ENCODE measurements around the gene DNAI7. TPM values are rescaled to one million over a fixed set of nuclear protein-coding genes. Genes with fewer than 3 reads are reported as not detected.

DNAI7 gene
- total and polyA plus RNA-seq, 2 donors = 0.42 to 1.1 TPM

GRCh38 chr12:25187781-25188180 lies 7.2 kb downstream of the DNAI7 start:
- H3K4me3 ChIP-seq (ENCODE audit: low read length in 2 of 2) = no peak overlapping the region
- no peaks in the 10 kb centered on the region for H3K27me3 ChIP-seq (ENCODE audit: control insufficient read depth in 2 of 2, insufficient read depth in 1 of 2, low read length in 1 of 2)
- no peak for DNase-seq (ENCODE audit: low read depth in 6 of 9, low spot score in 9 of 9)
- H3K4me1 ChIP-seq (ENCODE audit: control insufficient read depth in 2 of 2, insufficient read depth in 2 of 2, low read length in 2 of 2) = peaks cover 0 to 3% of the 10 kb centered on the region in 2 donors
- H3K36me3 ChIP-seq (ENCODE audit: control insufficient read depth in 2 of 2, insufficient read depth in 2 of 2, low read length in 1 of 2) = no peaks in the 10 kb centered on the region
- 98% methylated on average over 2 of the region's 2 CpGs for WGBS
- no peaks in the 10 kb centered on the region for H3K9me3 ChIP-seq (ENCODE audit: control insufficient read depth in 2 of 2, insufficient read depth in 1 of 2, low read length in 1 of 2)
- no peak overlapping the region for H3K27ac ChIP-seq (ENCODE audit: low read depth in 1 of 2, low read length in 1 of 2)

DNA sequence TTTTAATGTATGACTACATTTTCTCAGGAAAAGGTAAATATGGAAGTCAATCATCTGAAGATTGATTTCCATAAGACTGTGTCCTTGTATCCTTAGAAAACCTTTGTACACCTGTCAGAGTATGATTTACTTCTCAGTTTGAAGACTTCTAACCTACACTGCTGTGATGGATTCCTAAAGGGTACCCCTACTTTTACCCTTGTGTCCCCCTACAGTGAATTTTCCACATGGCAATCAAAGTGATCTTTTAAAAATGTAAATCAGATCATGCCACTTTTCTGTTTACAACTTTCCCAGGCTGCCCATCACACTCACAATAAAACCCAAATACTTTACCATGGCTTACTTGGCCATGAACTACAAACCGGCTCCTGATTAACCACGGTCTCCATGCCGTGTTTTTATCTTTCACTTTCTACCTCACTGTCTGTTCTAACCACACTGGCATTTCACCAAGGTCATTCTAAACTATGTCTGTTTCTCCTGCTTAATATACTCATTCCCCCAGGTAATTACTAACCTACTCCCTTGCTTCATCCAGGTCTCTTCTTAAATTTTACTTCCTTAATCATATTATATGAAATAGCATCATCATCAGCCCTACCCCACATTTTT lies 8.1 kb downstream of the DNAI7 start:
- Histone ChIP-seq H3K4me3 (ENCODE audit: low read length in 2 of 2) (no peak overlapping the region), H3K27me3 (ENCODE audit: control insufficient read depth in 2 of 2, insufficient read depth in 1 of 2, low read length in 1 of 2) (no peaks in the 10 kb centered on the region), H3K4me1 (ENCODE audit: control insufficient read depth in 2 of 2, insufficient read depth in 2 of 2, low read length in 2 of 2) (peaks cover 0 to 3% of the 10 kb centered on the region in 2 donors), H3K9me3 (ENCODE audit: control insufficient read depth in 2 of 2, insufficient read depth in 1 of 2, low read length in 1 of 2) (no peaks in the 10 kb centered on the region), H3K36me3 (ENCODE audit: control insufficient read depth in 2 of 2, insufficient read depth in 2 of 2, low read length in 1 of 2) (no peaks in the 10 kb centered on the region), H3K27ac (ENCODE audit: low read depth in 1 of 2, low read length in 1 of 2) (no peak overlapping the region)
- DNase-seq (ENCODE audit: low read depth in 6 of 9, low spot score in 9 of 9) = peak in 1 of 9 donors; percentile 28
- WGBS = 26% methylated on average over 3 of the region's 3 CpGs

- peaks cover 0 to 3% of the 10 kb centered on the region in 2 donors for H3K4me1 ChIP-seq (ENCODE audit: control insufficient read depth in 2 of 2, insufficient read depth in 2 of 2, low read length in 2 of 2)
- WGBS = 94% methylated on average over 4 of the region's 4 CpGs
- no peaks in the 10 kb centered on the region for H3K9me3 ChIP-seq (ENCODE audit: control insufficient read depth in 2 of 2, insufficient read depth in 1 of 2, low read length in 1 of 2)
- H3K27ac ChIP-seq (ENCODE audit: low read depth in 1 of 2, low read length in 1 of 2) = no peak overlapping the region
- no peak overlapping the region for H3K4me3 ChIP-seq (ENCODE audit: low read length in 2 of 2)
- peak in 1 of 9 donors; percentile 37 for DNase-seq (ENCODE audit: low read depth in 6 of 9, low spot score in 9 of 9)
- H3K27me3 ChIP-seq (ENCODE audit: control insufficient read depth in 2 of 2, insufficient read depth in 1 of 2, low read length in 1 of 2) = no peaks in the 10 kb centered on the region
- H3K36me3 ChIP-seq (ENCODE audit: control insufficient read depth in 2 of 2, insufficient read depth in 2 of 2, low read length in 1 of 2) = no peaks in the 10 kb centered on the region
These were observed 8.7 kb downstream of the DNAI7 start for GRCh38 chr12:25186038-25186787.

DNA sequence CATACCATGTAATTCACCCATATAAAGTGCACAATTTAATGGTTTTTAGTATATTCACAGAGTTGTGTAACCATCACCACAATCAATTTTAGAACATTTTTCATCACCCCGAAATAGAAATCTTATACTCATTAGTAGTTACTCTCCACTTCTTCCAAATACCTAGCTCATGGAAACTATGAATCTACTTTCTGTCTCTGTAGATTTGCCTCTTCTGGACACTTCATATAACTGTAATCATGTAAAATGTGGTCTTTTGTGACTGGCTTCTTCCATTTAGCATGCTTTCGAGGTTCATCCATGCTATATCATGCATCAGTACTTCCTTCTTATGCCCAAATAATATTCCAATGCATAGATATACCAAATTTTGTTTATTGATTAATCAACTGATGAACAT lies 10.8 kb downstream of the DNAI7 start:
- no peaks in the 10 kb centered on the region for H3K9me3 ChIP-seq (ENCODE audit: control insufficient read depth in 2 of 2, insufficient read depth in 1 of 2, low read length in 1 of 2)
- H3K27me3 ChIP-seq (ENCODE audit: control insufficient read depth in 2 of 2, insufficient read depth in 1 of 2, low read length in 1 of 2) = no peaks in the 10 kb centered on the region
- H3K4me3 ChIP-seq (ENCODE audit: low read length in 2 of 2) = no peak overlapping the region
- no peak overlapping the region for H3K27ac ChIP-seq (ENCODE audit: low read depth in 1 of 2, low read length in 1 of 2)
- no peaks in the 10 kb centered on the region for H3K36me3 ChIP-seq (ENCODE audit: control insufficient read depth in 2 of 2, insufficient read depth in 2 of 2, low read length in 1 of 2)
- DNase-seq (ENCODE audit: low read depth in 6 of 9, low spot score in 9 of 9) = no peak
- peaks cover 0 to 3% of the 10 kb centered on the region in 2 donors for H3K4me1 ChIP-seq (ENCODE audit: control insufficient read depth in 2 of 2, insufficient read depth in 2 of 2, low read length in 2 of 2)
- WGBS = 72% methylated on average over 2 of the region's 2 CpGs

- DNase-seq (ENCODE audit: low read depth in 6 of 9, low spot score in 9 of 9) = no peak
- no peaks in the 10 kb centered on the region for H3K9me3 ChIP-seq (ENCODE audit: control insufficient read depth in 2 of 2, insufficient read depth in 1 of 2, low read length in 1 of 2)
- peaks cover 0 to 3% of the 10 kb centered on the region in 2 donors for H3K4me1 ChIP-seq (ENCODE audit: control insufficient read depth in 2 of 2, insufficient read depth in 2 of 2, low read length in 2 of 2)
- no peak overlapping the region for H3K27ac ChIP-seq (ENCODE audit: low read depth in 1 of 2, low read length in 1 of 2)
- no peaks in the 10 kb centered on the region for H3K36me3 ChIP-seq (ENCODE audit: control insufficient read depth in 2 of 2, insufficient read depth in 2 of 2, low read length in 1 of 2)
- H3K27me3 ChIP-seq (ENCODE audit: control insufficient read depth in 2 of 2, insufficient read depth in 1 of 2, low read length in 1 of 2) = no peaks in the 10 kb centered on the region
- no peak overlapping the region for H3K4me3 ChIP-seq (ENCODE audit: low read length in 2 of 2)
- 90% methylated on average over 3 of the region's 3 CpGs for WGBS
These were observed 12.2 kb downstream of the DNAI7 start for GRCh38 chr12:25182765-25183164.

DNA sequence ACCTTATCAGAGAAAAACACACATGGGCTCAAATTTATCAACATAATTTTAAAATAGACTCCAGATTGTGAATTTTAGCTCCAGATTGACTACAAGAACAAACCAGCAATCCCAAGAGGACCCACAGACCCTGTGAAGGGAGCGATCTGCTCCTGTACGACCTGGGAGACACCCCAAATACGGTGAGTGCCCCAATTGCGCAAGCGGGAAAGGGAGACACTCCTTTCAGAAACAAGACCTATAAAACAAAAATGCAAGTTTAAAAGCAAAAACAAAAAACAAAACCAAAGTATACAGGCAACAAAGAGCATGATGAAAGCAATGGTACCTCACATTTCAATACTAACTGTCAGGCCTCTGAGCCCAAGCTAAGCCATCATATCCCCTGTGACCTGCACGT lies 32.1 kb downstream of the DNAI7 start:
- DNase-seq (ENCODE audit: low read depth in 6 of 9, low spot score in 9 of 9) = no peak
- Histone ChIP-seq H3K27ac (ENCODE audit: low read depth in 1 of 2, low read length in 1 of 2) (no peak overlapping the region), H3K4me3 (ENCODE audit: low read length in 2 of 2) (no peak overlapping the region), H3K4me1 (ENCODE audit: control insufficient read depth in 2 of 2, insufficient read depth in 2 of 2, low read length in 2 of 2) (no peaks in the 10 kb centered on the region), H3K27me3 (ENCODE audit: control insufficient read depth in 2 of 2, insufficient read depth in 1 of 2, low read length in 1 of 2) (no peaks in the 10 kb centered on the region), H3K36me3 (ENCODE audit: control insufficient read depth in 2 of 2, insufficient read depth in 2 of 2, low read length in 1 of 2) (no peaks in the 10 kb centered on the region), H3K9me3 (ENCODE audit: control insufficient read depth in 2 of 2, insufficient read depth in 1 of 2, low read length in 1 of 2) (no peaks in the 10 kb centered on the region)
- 98% methylated on average over 6 of the region's 6 CpGs for WGBS

DNA sequence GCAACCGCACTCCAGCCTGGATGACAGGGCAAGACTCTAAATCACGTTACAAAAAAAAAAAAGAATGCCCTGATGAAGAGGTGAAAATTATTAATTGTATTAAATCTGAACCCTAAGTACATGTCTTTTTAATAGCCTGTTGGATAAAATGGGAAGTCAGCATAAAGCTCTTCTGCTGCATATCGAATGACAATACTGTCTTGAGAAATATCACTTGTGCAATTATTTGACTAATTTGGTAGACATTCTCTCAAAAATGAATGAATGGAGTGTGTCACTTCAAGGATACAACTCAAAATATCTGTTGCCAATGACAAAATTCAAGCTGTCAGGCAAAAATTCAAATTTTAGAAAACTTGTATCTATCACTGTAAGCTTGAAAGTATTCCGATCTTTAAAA lies 38.9 kb downstream of the DNAI7 start:
- H3K36me3 ChIP-seq (ENCODE audit: control insufficient read depth in 2 of 2, insufficient read depth in 2 of 2, low read length in 1 of 2) = no peaks in the 10 kb centered on the region
- no peak for DNase-seq (ENCODE audit: low read depth in 6 of 9, low spot score in 9 of 9)
- no peaks in the 10 kb centered on the region for H3K4me1 ChIP-seq (ENCODE audit: control insufficient read depth in 2 of 2, insufficient read depth in 2 of 2, low read length in 2 of 2)
- H3K27ac ChIP-seq (ENCODE audit: low read depth in 1 of 2, low read length in 1 of 2) = no peak overlapping the region
- no peak overlapping the region for H3K4me3 ChIP-seq (ENCODE audit: low read length in 2 of 2)
- H3K27me3 ChIP-seq (ENCODE audit: control insufficient read depth in 2 of 2, insufficient read depth in 1 of 2, low read length in 1 of 2) = no peaks in the 10 kb centered on the region
- WGBS = 97% methylated on average over 4 of the region's 4 CpGs
- H3K9me3 ChIP-seq (ENCODE audit: control insufficient read depth in 2 of 2, insufficient read depth in 1 of 2, low read length in 1 of 2) = no peaks in the 10 kb centered on the region

GRCh38 chr12:25155022-25155576 lies 39.9 kb downstream of the DNAI7 start:
- H3K36me3 ChIP-seq (ENCODE audit: control insufficient read depth in 2 of 2, insufficient read depth in 2 of 2, low read length in 1 of 2) = no peaks in the 10 kb centered on the region
- no peaks in the 10 kb centered on the region for H3K27me3 ChIP-seq (ENCODE audit: control insufficient read depth in 2 of 2, insufficient read depth in 1 of 2, low read length in 1 of 2)
- no peak overlapping the region for H3K4me3 ChIP-seq (ENCODE audit: low read length in 2 of 2)
- WGBS = 96% methylated on average over 2 of the region's 2 CpGs
- peak in 8 of 9 donors; percentile 22 to 73 (median 38) for DNase-seq (ENCODE audit: low read depth in 6 of 9, low spot score in 9 of 9)
- H3K27ac ChIP-seq (ENCODE audit: low read depth in 1 of 2, low read length in 1 of 2) = no peak overlapping the region
- H3K4me1 ChIP-seq (ENCODE audit: control insufficient read depth in 2 of 2, insufficient read depth in 2 of 2, low read length in 2 of 2) = no peaks in the 10 kb centered on the region
- H3K9me3 ChIP-seq (ENCODE audit: control insufficient read depth in 2 of 2, insufficient read depth in 1 of 2, low read length in 1 of 2) = no peaks in the 10 kb centered on the region

DNA sequence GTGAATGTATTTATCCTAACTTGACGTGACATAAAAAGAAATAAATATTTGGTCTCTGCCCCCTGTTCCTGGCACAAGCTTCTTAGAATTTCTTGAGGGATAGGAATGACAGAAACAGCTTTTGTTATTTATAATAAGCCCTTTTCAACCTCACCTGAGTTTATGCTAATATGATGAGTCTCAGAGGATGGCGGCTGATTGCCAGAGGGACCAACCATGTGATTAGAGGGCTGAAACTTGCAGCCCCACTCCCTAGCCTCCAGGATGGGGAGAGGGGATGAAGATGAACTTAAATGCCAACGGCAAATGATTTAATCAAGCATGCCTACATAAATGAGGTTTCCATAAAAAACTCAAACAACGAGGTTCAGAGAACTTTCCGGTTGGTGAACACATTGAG lies 42.9 kb downstream of the DNAI7 start:
- 87% methylated on average over 5 of the region's 5 CpGs for WGBS
- Histone ChIP-seq H3K9me3 (ENCODE audit: control insufficient read depth in 2 of 2, insufficient read depth in 1 of 2, low read length in 1 of 2) (no peaks in the 10 kb centered on the region), H3K4me3 (ENCODE audit: low read length in 2 of 2) (no peak overlapping the region), H3K27me3 (ENCODE audit: control insufficient read depth in 2 of 2, insufficient read depth in 1 of 2, low read length in 1 of 2) (no peaks in the 10 kb centered on the region), H3K27ac (ENCODE audit: low read depth in 1 of 2, low read length in 1 of 2) (no peak overlapping the region), H3K4me1 (ENCODE audit: control insufficient read depth in 2 of 2, insufficient read depth in 2 of 2, low read length in 2 of 2) (no peaks in the 10 kb centered on the region), H3K36me3 (ENCODE audit: control insufficient read depth in 2 of 2, insufficient read depth in 2 of 2, low read length in 1 of 2) (no peaks in the 10 kb centered on the region)
- DNase-seq (ENCODE audit: low read depth in 6 of 9, low spot score in 9 of 9) = no peak
